Astrocyte of the cerebellum (primary cell): ENCODE data around the gene PPM1E.

ENCODE experiments used
- DNase-seq: peaks from one replicate; pipeline ENCODE4 v3.0.0-alpha.2; 2011; ENCODE audit warnings: low read depth
- H3K4me3 ChIP-seq: 2 replicates; pipeline ENCODE4 v1.5.1; 2011; ENCODE audit warnings: mild to moderate bottlenecking, low read depth, low read length, moderate library complexity
- CTCF ChIP-seq: IDR thresholded peaks from 2 replicates; pipeline ENCODE4 v1.5.1; 2012; ENCODE audit warnings: low read length, low read depth, moderate library complexity, mild to moderate bottlenecking; ENCODE audit errors: missing control alignments
- in situ Hi-C: cut with HindIII; loops from 2 replicates; pipeline ENCODE4 v1.10.0; 2017; ENCODE audit warnings: low sequenced_read_pairs

PPM1E gene

DNA sequence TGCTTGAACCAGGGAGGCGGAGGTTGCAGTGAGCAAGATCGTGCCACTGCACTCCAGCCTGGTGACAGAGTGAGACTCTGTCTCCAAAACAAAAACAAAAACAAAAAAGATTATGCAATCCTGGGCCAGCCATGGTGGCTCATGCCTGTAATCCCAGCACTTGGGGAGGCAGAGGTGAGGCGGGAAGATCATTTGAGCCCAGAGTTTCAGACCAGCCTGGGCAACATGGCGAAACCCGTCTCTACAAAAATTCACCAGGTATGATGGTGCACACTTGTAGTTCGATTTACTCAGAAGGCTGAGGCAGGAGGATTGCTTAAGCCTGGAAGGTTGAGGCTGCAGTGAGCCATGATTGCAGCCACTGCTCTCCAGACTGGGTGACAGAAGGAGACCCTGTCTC, 109.6 kb downstream of the PPM1E start:
- TF ChIP-seq CTCF = no peak
- in situ Hi-C loops = no loop called here
- no peak for DNase-seq
- no peak overlapping the region for H3K4me3 ChIP-seq

GRCh38 chr17:58870747-58871146, 115.1 kb downstream of the PPM1E start:
- no peak overlapping the region for H3K4me3 ChIP-seq
- in situ Hi-C loops = no loop called here
- no peak for DNase-seq
- no peak for TF ChIP-seq CTCF

- no peak overlapping the region for H3K4me3 ChIP-seq
- DNase-seq = no peak
- in situ Hi-C loops = no loop called here
- no peak for TF ChIP-seq CTCF
These were observed 118.3 kb downstream of the PPM1E start for GRCh38 chr17:58873926-58874325.

GRCh38 chr17:58875261-58875660, 119.6 kb downstream of the PPM1E start:
- in situ Hi-C loops = no loop called here

DNA sequence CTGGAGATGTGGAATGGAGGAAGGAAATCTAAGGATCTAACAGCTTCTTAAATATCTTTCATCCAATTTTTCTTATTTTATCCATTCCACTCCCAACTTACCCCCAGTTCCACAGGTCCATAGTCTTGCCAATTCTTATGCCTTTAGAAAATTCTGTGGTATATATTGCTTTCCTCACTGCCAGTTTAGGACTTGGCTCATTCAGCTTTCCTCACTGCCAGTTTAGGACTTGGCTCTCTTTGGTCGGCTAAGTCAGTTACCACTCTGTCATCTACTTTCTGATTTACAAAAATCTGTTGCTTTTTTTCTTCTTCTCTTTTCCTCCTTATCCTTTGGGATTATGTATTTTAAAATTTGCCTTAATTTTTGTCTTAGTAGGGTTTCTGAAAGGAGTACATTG, 128.5 kb downstream of the PPM1E start:
- DNase-seq = no peak
- TF ChIP-seq CTCF = no peak

More at GRCh38 chr17:58875261-58875660, 119.6 kb downstream of the PPM1E start:
- DNase-seq = no peak
- H3K4me3 ChIP-seq = no peak overlapping the region
- TF ChIP-seq CTCF = no peak

DNA sequence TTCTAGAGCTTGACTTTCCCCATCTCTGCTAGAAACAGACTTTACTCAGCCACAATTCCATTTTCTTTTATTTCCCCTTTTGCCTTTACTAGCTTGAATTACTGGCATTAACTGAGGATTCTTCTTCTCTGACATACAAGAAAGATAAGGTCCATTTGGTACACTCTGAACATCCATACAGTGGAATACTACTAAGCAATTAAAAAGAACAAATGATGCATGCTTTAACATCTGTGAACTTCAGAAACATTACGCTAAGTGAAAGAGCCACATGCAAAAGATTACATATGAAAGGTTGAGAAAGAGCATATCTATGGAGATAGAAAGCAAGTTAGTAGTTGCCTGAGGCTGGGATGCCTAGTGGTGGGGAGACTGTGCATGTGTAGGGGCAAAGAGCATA, 130.9 kb downstream of the PPM1E start:
- in situ Hi-C loops = no loop called here
- TF ChIP-seq CTCF = no peak
- no peak for DNase-seq
- no peak overlapping the region for H3K4me3 ChIP-seq

More for the DNA sequence above, 128.5 kb downstream of the PPM1E start:
- in situ Hi-C loops = no loop called here
- H3K4me3 ChIP-seq = no peak overlapping the region

GRCh38 chr17:58889928-58890327, 134.3 kb downstream of the PPM1E start:
- in situ Hi-C loops = no loop called here
- H3K4me3 ChIP-seq = no peak overlapping the region
- no peak for DNase-seq
- no peak for TF ChIP-seq CTCF
